OCI-LY3 (cell line): ENCODE measurements around the gene CACTIN.

Experiments used
- H2AFZ ChIP-seq: fragments of 200-600, 300-600 bp; shearing (Covaris generic); 2 replicates; pipeline ENCODE4 v1.6.0; 2014; ENCODE audit warnings: antibody characterized with exemption, low read depth, low read length
- H3K27ac ChIP-seq: fragments of 200-600, 300-600 bp; sonication (generic); 2 replicates; pipeline ENCODE4 v1.5.1; 2014; ENCODE audit warnings: mild to moderate bottlenecking, low read length, moderate library complexity, mixed read lengths
- H3K27me3 ChIP-seq: fragments of 200-600, 300-600 bp; sonication (generic); 2 replicates; pipeline ENCODE4 v1.6.1; 2014; ENCODE audit warnings: low read depth, low read length, mixed read lengths
- H3K36me3 ChIP-seq: fragments of 200-600, 300-600 bp; sonication (generic); replicated peaks from 2 replicates; pipeline ENCODE3; 2014; ENCODE audit warnings: low read depth, low read length, mixed read lengths
- H3K4me1 ChIP-seq: fragments of 300-600, 200-600 bp; sonication (generic); 2 replicates; pipeline ENCODE4 v1.6.1; 2014; ENCODE audit warnings: low read length, mixed read lengths
- H3K4me2 ChIP-seq: fragments of 200-600, 300-600 bp; sonication (generic); 2 replicates; pipeline ENCODE4 v1.6.1; 2014; ENCODE audit warnings: low read length, mixed read lengths
- H3K4me3 ChIP-seq: fragments of 300-600, 200-600 bp; sonication (generic); 2 replicates; pipeline ENCODE4 v1.5.1; 2014; ENCODE audit warnings: antibody characterized with exemption, mild to moderate bottlenecking, low read length, moderate library complexity
- H3K79me2 ChIP-seq: fragments of 300-600, 200-600 bp; shearing (Covaris generic); 2 replicates; pipeline ENCODE4 v1.6.1; 2014; ENCODE audit warnings: mild to moderate bottlenecking, low read length, mixed read lengths
- H3K9ac ChIP-seq: fragments of 300-600, 200-600 bp; shearing (Covaris generic); 2 replicates; pipeline ENCODE4 v1.6.0; 2014; ENCODE audit warnings: mild to moderate bottlenecking, low read length, moderate library complexity
- H3K9me3 ChIP-seq: fragments of 200-600, 300-600 bp; shearing (Covaris generic); 2 replicates; pipeline ENCODE4 v1.6.1; 2014; ENCODE audit warnings: low read length, mixed read lengths; ENCODE audit not compliant: insufficient read depth
- H4K20me1 ChIP-seq: fragments of 200-600, 300-600 bp; sonication (generic); 2 replicates; pipeline ENCODE4 v1.6.1; 2016; ENCODE audit warnings: low read length, mixed read lengths; ENCODE audit not compliant: insufficient read depth
- CTCF ChIP-seq: fragments of 200-600, 300-600 bp; sonication (generic); IDR thresholded peaks from 2 replicates; pipeline ENCODE4 v1.5.1; 2014; ENCODE audit warnings: antibody characterized with exemption, low read length, low read depth
- EZH2phosphoT487 ChIP-seq: fragments of 200-600 bp; shearing (Covaris generic); IDR thresholded peaks from 2 replicates; pipeline ENCODE4 v1.6.1; 2018; ENCODE audit warnings: antibody characterized with exemption, mixed run types, low read depth

The CACTIN gene

DNA sequence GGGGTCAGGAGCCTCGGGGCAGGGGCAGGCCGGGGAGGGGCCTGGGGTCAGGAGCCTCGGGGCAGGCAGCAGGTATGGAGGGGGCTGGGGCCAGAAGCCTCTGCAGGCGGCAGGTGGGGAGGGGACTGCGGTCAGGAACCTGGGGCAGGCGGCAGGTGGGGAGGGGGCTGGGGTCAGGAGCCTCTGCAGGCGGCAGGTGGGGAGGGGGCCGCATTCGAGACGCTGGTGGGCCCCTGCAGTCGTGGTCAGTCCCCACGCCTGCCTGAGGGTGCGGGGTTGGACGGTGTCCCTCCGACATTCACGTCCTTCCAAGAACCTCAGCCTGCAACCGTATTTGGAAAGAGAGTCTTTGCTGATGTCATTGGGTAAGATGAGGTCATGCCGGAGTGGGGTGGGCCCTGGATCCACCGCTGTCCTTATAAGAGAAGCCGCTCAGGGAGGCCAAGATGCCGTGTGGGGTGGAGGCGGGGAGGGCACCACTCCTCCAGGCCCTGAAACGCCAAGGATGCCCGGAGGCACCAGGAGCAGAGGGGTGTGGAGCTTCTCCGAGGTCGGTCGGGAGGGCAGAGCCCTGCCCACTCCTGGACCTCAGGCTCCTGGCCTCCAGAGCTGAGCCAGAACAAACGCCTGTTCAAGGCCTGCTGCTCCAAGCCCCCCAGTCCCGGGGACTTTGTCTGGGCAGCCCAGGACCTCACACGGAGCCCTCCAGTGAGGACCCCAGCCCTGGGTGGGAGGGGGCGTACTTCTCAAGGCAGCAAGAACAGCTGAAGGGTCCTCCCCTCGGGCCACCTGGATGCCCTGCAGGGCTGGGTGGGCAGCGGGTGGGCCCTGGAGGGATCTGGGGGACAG lies 43.6 kb upstream of the CACTIN start:
- no peak overlapping the region for H3K4me2 ChIP-seq
- no peaks in the 10 kb centered on the region for H3K9me3 ChIP-seq
- H3K79me2 ChIP-seq = peaks cover 33% of the 10 kb centered on the region
- H3K4me3 ChIP-seq = no peak overlapping the region
- peaks cover 85% of the 10 kb centered on the region for H4K20me1 ChIP-seq
- no peak overlapping the region for H3K9ac ChIP-seq
- H3K4me1 ChIP-seq = peaks cover 17% of the 10 kb centered on the region
- TF ChIP-seq CTCF (no peak), EZH2phosphoT487 (no peak)
- H2AFZ ChIP-seq = no peak overlapping the region
- no peaks in the 10 kb centered on the region for H3K27me3 ChIP-seq
- peaks cover 10% of the 10 kb centered on the region for H3K36me3 ChIP-seq
- H3K27ac ChIP-seq = no peak overlapping the region

- Histone ChIP-seq H4K20me1 (peaks cover 85% of the 10 kb centered on the region), H3K4me2 (no peak overlapping the region), H3K9ac (no peak overlapping the region), H2AFZ (no peak overlapping the region), H3K27me3 (no peaks in the 10 kb centered on the region), H3K9me3 (no peaks in the 10 kb centered on the region), H3K4me1 (peaks cover 23% of the 10 kb centered on the region), H3K4me3 (no peak overlapping the region), H3K79me2 (peaks cover 26% of the 10 kb centered on the region), H3K27ac (no peak overlapping the region), H3K36me3 (peaks cover 10% of the 10 kb centered on the region)
- TF ChIP-seq CTCF (no peak), EZH2phosphoT487 (no peak)
Observed at GRCh38 chr19:3669082-3669946, 42.7 kb upstream of the CACTIN start.

DNA sequence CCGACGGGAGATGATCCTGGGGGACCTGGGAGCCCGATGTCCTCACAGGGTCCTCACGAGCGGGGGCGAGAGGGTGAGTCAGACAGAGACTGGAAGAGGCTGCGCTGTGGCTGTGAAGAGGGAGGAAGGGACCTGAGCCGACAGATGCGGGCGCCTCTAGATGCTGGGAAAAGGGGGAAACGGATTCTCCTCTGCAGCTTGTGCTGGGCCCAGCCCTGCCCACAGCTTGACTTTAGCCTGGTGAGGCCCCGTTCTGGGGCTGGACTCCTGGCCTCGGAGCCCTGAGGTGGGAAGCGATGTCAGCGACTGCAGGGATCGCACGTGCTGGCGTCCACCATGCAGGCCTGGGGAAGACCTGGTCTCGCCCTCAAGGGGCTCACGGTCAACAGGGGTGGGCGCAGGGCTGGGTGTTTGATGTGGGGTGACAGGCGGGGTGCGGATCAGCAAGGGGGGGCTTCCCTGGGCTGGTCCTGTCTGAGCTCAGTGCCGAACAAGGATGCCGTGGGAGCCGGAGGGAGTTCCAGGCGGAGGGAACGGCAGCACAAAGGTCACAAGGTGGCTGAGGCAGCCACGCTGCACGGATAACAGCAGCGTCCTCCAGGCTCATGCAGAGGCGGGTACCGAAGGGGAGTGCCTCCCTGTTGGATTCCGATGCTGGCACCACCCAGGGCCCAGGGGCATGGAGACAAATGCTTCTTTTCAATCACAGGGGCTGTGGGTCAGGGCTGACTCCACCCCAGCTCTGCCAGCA lies 41.9 kb upstream of the CACTIN start:
- H3K4me3 ChIP-seq = no peak overlapping the region
- peaks cover 12% of the 10 kb centered on the region for H3K36me3 ChIP-seq
- peaks cover 77% of the 10 kb centered on the region for H4K20me1 ChIP-seq
- no peak overlapping the region for H3K27ac ChIP-seq
- peaks cover 23% of the 10 kb centered on the region for H3K4me1 ChIP-seq
- H3K9ac ChIP-seq = no peak overlapping the region
- H3K9me3 ChIP-seq = no peaks in the 10 kb centered on the region
- no peaks in the 10 kb centered on the region for H3K27me3 ChIP-seq
- no peak overlapping the region for H2AFZ ChIP-seq
- TF ChIP-seq CTCF (no peak), EZH2phosphoT487 (no peak)
- H3K4me2 ChIP-seq = no peak overlapping the region
- peaks cover 20% of the 10 kb centered on the region for H3K79me2 ChIP-seq
